Stomach (tissue), 4 donors: ENCODE data around the gene TERB1.

Experiments used
- POLR2A ChIP-seq, 4 donors: fragments of 450-650 bp; IDR thresholded peaks; one replicate each; pipeline ENCODE4 v1.6.1; 2016; ENCODE audit warnings: antibody characterized with exemption in 4 of 4, control low read depth in 2 of 4, mild to moderate bottlenecking in 1 of 4, moderate library complexity in 1 of 4
- POLR2AphosphoS5 ChIP-seq, 3 donors: sonication (generic); formaldehyde crosslinking; IDR thresholded peaks; one replicate each; pipeline ENCODE4 v1.6.1; 2016; ENCODE audit warnings: antibody characterized with exemption in 3 of 3
- TF ChIP-seq, protein P1 (sequence below), 7 experiments: fragments of 450-650 bp in 4 of 7; fragments of 200-600 bp in 3 of 7; sonication (generic) in 3 of 7; IDR thresholded peaks; one replicate each; pipeline ENCODE4 v1.5.1; 2016 to 2019; ENCODE audit warnings: antibody characterized with exemption in 7 of 7, control low read depth in 2 of 7, mild to moderate bottlenecking in 1 of 7

DNA sequence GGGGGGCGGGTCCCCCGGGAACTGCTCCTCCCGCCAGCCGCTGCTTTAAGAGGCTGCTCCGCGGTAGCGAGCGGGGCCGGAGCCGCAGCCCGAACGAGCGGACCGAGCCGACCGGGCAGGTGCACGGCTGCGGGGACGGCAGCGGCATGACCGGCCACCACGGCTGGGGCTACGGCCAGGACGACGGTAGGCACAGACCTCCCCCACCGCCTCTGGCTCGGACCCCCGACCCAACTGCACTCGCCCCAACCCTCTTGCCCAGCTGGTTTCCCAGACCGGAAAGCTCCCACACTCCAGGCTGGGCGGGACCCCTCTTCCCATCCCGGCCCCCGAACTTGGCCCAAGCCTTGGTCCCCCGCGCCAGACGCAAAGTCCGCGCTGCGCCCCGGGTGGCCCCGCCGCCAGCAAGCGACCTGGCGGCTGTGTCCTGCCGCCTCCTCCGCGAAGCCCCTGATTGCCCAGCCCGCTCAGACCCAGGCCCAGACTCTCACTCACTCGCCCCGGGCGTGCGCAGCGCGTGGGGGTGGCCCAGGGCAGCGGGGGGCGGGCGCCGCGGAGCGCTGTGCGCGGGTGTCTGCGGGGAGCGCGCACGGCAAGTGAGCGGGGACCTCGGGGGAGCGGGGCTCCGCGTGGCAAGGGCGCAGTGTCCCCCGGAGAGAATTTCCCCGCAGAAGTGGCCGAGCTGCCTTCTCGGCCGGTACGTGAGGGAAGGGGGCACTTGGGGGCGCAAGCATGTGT is 43.1 kb upstream of the TERB1 start, which contains the start of gene CA7:
- TF ChIP-seq POLR2AphosphoS5 (IDR thresholded peaks at IDR 0.05) (no peak), POLR2A (IDR thresholded peaks at IDR 0.05) (no peak)
- TF ChIP-seq, protein P1, sequence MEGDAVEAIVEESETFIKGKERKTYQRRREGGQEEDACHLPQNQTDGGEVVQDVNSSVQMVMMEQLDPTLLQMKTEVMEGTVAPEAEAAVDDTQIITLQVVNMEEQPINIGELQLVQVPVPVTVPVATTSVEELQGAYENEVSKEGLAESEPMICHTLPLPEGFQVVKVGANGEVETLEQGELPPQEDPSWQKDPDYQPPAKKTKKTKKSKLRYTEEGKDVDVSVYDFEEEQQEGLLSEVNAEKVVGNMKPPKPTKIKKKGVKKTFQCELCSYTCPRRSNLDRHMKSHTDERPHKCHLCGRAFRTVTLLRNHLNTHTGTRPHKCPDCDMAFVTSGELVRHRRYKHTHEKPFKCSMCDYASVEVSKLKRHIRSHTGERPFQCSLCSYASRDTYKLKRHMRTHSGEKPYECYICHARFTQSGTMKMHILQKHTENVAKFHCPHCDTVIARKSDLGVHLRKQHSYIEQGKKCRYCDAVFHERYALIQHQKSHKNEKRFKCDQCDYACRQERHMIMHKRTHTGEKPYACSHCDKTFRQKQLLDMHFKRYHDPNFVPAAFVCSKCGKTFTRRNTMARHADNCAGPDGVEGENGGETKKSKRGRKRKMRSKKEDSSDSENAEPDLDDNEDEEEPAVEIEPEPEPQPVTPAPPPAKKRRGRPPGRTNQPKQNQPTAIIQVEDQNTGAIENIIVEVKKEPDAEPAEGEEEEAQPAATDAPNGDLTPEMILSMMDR (IDR thresholded peaks at IDR 0.05), result no peak
